Measurements from ENCODE around the gene ANKRD23. TPM values are rescaled to one million over a fixed set of nuclear protein-coding genes. Genes with fewer than 3 reads are reported as not detected.
"Not testable (repeated sequence)": the region's sequence is repeated elsewhere in the genome, so short reads cannot be mapped to it uniquely, and the experiment has no call there.

ANKRD23 gene
- polyA plus RNA-seq, 3 donors = 3.4 to 6.9 (median 4.2) TPM

GRCh38 chr2:96866586-96866985 lies 22.8 kb upstream of the ANKRD23 start:
- no peak for DNase-seq (ENCODE audit: extremely low read depth in 1 of 11, low read depth in 9 of 11, low spot score in 4 of 11)

DNA sequence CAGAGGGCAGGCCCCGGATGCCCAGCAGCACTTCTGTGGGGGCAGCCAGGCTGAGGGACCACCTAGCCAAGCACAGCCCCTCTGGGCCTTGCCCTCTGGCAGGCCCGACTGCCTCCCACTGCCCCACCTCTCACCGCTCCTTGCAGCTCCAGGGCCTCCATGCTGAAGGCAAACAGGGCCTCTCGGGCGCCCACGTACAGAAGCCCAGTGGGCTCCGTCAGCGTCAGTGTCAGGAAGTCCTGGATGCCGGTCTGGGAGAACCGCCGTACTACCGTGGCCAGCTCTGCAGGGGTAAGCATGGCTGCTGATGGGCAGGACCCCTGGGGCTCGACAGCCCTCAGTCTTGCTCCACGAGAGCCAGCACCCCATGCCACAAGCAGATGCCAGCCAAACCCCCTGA lies 22.3 kb upstream of the ANKRD23 start:
- no peak for DNase-seq (ENCODE audit: extremely low read depth in 1 of 11, low read depth in 9 of 11, low spot score in 4 of 11)

DNA sequence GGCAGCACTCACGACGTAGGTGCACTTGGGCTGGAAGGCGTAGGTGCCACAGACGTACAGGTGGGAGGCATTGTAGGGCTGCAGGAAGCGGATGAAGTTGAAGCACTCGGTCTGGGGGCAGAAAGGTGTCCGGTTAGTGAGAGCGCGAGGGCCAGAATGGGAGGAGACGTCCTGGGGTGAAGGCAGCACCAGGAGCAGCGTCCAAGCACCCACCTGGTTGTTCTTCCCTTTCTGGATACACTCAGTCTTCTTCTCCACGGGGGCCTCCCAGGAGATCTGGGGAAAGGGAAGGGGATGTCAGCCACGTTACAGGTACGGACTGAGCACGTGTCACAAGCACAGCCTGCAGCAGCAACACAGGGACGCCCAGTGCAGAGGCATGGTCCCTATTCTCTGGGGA lies 21.8 kb upstream of the ANKRD23 start:
- no peak for DNase-seq (ENCODE audit: extremely low read depth in 1 of 11, low read depth in 9 of 11, low spot score in 4 of 11)

DNA sequence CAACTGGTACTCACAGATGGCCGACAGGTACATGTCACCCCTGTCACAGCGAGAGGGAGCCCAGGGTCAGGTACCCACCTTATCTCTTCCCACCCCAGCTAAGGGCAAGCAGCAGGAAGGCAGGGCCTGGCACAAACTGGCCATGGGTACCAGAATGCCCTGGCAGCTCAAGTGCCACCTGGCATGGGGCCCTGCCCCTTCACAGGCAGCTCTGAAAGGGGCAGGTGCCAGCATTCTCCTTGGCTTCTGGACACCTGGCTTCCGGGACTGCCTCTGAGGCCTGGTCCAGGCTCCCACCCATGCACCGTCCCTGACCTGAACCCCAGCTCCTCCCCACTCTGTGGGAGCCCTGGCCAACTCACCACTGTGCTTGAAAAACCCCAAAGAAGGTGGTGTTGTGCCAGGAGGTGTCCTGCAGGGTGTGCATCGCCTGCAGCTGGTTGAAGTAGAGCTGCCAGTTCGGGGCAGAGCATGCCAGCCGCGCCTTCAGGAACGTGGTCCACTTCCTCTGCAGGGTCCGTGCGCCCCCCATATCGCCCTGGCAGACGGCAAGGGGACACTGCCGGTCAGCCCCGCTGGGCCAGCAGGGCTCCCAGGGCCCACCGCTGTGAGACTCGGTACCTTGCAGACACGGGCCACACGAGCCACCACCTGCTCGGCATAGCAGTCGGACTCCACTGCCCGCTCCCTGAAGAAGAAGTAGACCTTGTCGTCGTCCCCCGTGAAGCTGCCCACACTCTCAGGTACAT lies 20.7 kb upstream of the ANKRD23 start:
- no peak for DNase-seq (ENCODE audit: extremely low read depth in 1 of 11, low read depth in 9 of 11, low spot score in 4 of 11)

GRCh38 chr2:96863575-96864342 lies 19.9 kb upstream of the ANKRD23 start:
- DNase-seq (ENCODE audit: extremely low read depth in 1 of 11, low read depth in 9 of 11, low spot score in 4 of 11) = no peak

DNA sequence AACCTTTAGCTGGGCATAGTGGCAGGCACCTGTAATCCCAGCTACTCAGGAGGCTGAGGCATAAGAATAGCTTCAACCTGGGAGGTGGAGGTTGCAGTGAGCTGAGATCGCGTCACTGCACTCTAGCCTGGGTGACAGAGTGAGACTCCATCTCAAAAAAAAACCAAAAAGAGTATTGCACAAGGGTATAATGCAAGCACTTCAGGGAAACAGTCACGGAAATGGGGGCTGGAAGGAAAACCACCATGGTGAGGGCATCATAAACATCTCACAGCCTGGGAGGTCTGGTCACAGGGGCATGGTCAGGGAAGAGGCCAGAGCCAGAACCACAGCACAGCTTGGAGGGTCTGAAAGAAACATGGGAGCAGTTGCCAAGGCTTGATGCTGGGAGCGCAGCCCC lies 19.2 kb upstream of the ANKRD23 start:
- not testable (repeated sequence) for DNase-seq (ENCODE audit: extremely low read depth in 1 of 11, low read depth in 9 of 11, low spot score in 4 of 11)

- no peak for DNase-seq (ENCODE audit: extremely low read depth in 1 of 11, low read depth in 9 of 11, low spot score in 4 of 11)
Measured at GRCh38 chr2:96861074-96861473, 17.3 kb upstream of the ANKRD23 start.

DNA sequence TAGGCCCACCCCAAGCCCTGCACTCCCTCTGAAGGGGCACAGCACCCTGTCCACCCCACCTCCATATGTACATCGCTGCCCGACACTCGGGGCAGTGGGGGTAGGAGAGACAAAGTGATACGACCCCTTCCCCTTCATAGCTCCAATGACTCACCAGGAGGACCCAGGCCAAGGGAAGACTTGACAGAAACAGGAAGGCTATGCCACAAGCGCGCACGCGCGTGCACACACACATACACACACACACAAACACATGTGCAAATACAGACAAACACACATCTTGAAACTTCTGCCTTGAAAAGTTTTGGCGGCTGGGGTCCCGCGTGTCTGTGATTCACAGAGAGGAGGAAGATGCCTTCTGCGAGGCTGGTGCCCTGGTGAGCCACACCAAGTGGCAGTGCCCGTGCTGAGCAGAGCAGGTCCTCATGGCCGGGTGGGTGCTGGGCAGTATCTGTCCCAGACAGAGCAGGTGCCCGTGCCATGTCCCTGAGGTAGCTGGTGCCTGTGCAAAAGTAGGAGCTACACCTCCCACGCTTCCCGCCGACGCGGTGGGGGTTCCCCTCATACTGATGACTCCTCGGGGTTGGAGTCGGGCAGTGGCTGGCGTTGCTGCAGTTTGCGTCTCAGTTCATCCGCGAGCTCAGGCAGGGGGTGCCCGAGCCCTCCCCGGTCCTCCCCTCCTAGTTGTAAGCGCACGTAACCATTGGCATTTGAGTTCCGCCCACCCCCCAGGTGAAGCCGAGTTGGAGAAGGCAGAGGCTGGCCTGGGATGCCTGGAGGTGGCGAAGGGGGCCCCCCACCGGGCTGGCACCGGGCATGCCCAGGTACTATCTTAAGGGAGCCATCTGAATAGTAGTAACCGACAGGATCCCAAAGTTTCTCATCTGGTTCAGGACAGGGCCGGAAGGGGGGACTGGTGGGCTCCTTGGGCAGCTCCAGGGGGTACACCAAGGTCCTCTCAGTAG lies 16.5 kb upstream of the ANKRD23 start:
- DNase-seq (ENCODE audit: extremely low read depth in 1 of 11, low read depth in 9 of 11, low spot score in 4 of 11) = no peak

- DNase-seq (ENCODE audit: extremely low read depth in 1 of 11, low read depth in 9 of 11, low spot score in 4 of 11) = no peak
Measured at GRCh38 chr2:96859681-96860064, 15.9 kb upstream of the ANKRD23 start.

DNA sequence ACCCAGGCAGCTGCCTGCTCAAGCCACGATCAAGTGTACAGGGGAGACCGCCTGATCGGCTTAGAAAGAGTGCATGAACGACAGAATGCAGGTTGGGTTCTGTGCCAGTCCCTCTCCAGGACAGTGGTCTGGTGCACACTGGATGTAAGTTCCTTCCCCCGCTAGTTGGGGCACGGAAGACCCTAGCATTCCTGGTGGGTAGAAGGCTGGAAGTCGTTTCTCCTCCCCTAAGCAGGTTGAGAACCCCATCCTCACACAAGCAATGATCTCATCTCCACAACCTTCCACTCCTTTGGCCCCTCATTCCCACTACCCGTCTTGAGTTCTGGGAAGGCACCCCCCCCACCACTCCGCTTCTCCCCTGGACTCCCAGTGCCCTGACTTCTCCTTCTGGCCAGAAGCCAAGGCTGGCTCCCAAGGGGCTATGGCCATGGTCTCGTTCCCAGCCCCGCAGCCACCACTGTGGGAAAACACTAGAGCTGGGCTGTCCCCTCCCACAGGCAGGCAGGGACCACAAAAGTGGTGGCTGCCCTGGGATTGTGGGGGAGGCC lies 15.4 kb upstream of the ANKRD23 start:
- no peak for DNase-seq (ENCODE audit: extremely low read depth in 1 of 11, low read depth in 9 of 11, low spot score in 4 of 11)

DNA sequence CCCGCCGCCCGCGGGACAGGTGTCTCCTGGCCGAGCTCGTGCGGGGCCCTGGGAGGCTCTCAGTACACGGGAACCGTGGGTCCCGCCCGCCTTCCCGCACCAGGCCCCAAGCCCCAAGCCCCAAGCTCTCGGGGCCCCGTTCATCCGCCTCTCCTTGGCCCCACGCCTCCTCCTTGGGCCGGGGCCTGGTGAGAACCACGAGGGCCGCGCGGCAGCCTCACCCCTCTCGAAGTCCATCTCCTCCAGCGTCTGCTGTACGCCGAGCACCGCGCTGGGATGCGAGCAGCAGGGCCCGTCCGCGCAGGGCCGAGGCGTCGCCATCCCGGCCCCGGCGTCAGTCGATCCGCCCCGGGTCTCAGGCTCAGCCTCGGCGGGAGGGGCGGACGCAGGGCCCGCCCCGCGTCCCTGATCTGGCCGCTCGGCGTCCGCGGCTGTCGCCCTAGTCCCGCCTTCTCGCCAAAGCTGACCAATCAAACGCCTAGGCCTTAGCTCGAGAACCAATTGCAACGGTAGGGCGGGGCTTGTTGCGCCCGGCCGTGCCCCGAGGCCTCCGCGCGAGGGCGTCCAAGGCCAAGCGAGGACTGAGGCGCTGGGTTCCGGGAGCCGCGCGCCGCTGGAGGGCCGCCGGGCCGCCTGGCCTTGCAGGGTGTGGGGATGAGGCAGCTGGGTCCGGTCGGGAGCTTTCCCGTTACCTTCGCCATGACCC lies 14.0 kb upstream of the ANKRD23 start, which contains the start of gene ANKRD39:
Gene ANKRD39, minus strand, starts transcription at position 350 of the 706 bp plus-strand sequence. Its CDS starts 29 bp downstream, at position 321.
- peak; percentile 97 to 99 (median 99) for DNase-seq (ENCODE audit: extremely low read depth in 1 of 11, low read depth in 9 of 11, low spot score in 4 of 11)

- DNase-seq (ENCODE audit: extremely low read depth in 1 of 11, low read depth in 9 of 11, low spot score in 4 of 11) = no peak
Measured at GRCh38 chr2:96856776-96857666, 13.2 kb upstream of the ANKRD23 start.

DNA sequence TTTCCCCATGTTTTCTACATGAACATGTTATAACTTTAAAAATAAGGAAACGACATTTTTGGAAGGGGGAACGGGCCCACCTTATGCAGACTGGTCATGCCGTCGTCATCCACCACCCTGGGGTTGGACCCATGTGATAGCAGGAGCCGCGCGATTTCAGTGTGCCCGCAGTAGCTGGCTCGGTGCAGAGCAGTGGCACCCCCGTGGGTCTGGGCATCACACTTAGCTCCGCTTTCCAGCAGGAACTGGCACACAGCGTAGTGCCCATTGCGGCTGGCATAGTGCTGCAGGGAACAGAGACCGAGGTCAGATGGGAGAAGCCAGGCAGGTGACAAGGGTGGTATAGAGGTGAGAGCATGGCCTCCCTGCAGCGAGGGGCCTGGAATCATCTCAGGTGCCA lies 9.5 kb upstream of the ANKRD23 start:
- DNase-seq (ENCODE audit: extremely low read depth in 1 of 11, low read depth in 9 of 11, low spot score in 4 of 11) = no peak

- no peak for DNase-seq (ENCODE audit: extremely low read depth in 1 of 11, low read depth in 9 of 11, low spot score in 4 of 11)
Measured at GRCh38 chr2:96852667-96853066, 8.8 kb upstream of the ANKRD23 start.

DNA sequence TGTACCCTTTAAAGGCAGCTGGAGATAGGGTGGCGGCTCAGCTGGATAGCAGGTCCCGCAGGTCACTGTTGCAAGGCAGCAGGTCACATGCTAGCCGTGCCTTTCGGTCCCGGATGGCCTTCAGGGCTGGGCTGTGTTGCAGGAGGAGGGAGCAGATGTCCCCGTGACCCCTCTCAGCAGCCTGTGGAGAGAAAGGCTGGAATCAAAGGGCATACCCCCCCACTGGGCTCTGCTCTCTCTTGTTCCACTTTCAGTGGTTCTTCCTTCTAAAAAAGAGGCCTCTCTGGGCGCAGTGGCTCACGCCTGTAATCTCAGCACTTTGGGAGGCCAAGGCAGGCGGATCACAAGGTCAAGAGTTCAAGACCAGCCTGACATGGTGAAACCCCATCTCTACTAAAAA lies 4.4 kb upstream of the ANKRD23 start:
- DNase-seq (ENCODE audit: extremely low read depth in 1 of 11, low read depth in 9 of 11, low spot score in 4 of 11) = no peak

- no peak for DNase-seq (ENCODE audit: extremely low read depth in 1 of 11, low read depth in 9 of 11, low spot score in 4 of 11)
Measured at GRCh38 chr2:96847586-96847985, 3.8 kb upstream of the ANKRD23 start.

GRCh38 chr2:96846825-96847224 lies 3.0 kb upstream of the ANKRD23 start:
- no peak for DNase-seq (ENCODE audit: extremely low read depth in 1 of 11, low read depth in 9 of 11, low spot score in 4 of 11)

DNA sequence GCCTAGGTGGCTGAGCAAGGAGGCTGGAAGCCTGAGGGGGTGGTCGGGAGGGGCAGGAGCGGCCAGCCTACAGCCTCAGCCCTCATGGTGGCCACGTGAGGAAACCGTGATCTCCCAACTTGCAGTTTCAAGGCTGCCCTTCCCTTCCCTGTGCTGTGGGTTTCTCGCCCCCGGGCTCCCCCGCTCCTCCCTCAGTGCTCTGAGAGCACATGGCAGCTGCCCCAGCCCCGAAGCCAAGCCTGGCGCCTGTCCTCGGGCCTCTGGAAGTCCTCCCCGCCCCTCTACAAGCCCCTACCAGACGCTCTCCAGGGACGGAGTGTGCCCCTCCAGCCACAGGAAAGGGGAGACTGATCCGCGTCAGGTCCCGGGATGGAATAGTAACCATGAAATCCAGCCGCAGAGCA lies 586 bp upstream of the ANKRD23 start:
- no peak for DNase-seq (ENCODE audit: extremely low read depth in 1 of 11, low read depth in 9 of 11, low spot score in 4 of 11)

Measured in renal cortex interstitium (tissue), 11 donors.